ENCODE results near the gene ZNF511.

DNA sequence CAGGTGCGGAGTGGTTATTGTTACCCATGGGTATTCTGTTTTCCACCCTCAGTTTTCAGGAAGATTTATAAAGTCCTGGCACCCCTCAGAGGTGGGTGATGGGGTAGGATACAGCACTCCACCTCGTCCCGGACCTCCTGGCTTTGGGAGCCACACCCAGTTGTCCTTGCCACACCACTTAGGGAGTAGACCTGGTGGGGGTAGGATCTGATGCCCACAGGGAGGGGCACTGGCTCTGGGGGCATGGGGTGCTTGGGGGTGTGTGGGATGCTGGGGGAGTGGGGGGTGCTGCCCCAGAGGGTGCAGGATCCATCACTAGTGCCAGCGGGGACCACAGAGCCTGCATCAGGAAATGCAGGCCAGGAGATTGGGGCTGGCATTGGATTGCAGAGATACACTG lies 4.5 kb downstream of the ZNF511 start:
- TF ChIP-seq, protein P1, sequence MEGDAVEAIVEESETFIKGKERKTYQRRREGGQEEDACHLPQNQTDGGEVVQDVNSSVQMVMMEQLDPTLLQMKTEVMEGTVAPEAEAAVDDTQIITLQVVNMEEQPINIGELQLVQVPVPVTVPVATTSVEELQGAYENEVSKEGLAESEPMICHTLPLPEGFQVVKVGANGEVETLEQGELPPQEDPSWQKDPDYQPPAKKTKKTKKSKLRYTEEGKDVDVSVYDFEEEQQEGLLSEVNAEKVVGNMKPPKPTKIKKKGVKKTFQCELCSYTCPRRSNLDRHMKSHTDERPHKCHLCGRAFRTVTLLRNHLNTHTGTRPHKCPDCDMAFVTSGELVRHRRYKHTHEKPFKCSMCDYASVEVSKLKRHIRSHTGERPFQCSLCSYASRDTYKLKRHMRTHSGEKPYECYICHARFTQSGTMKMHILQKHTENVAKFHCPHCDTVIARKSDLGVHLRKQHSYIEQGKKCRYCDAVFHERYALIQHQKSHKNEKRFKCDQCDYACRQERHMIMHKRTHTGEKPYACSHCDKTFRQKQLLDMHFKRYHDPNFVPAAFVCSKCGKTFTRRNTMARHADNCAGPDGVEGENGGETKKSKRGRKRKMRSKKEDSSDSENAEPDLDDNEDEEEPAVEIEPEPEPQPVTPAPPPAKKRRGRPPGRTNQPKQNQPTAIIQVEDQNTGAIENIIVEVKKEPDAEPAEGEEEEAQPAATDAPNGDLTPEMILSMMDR (IDR thresholded peaks at IDR 0.05) = no peak
- no peak for TF ChIP-seq POLR2A (IDR thresholded peaks at IDR 0.05)
